Body of pancreas (tissue), 4 donors: ENCODE results near the gene NDUFAF7. TPM values are rescaled to one million over a fixed set of nuclear protein-coding genes. Genes with fewer than 3 reads are reported as not detected.

Source experiments
- ATAC-seq: fragments of 150-250 bp; one replicate; pipeline ENCODE4 v1.9.1; 2016
- DNase-seq, 4 donors: peaks; one replicate each; pipeline ENCODE4 v3.0.0-alpha.2; 2019
- H3K27ac ChIP-seq, 4 donors: fragments of 200-600 bp; sonication (generic); 1 replicate in 3 of 4; 2 replicates in 1 of 4; pipeline versions ENCODE4 v1.5.1 to v1.6.1; 2016 to 2019; ENCODE audit warnings: mild to moderate bottlenecking in 1 of 4, mixed read lengths in 1 of 4, moderate library complexity in 1 of 4
- H3K27me3 ChIP-seq, 2 donors: fragments of 200-600 bp; sonication (generic); one replicate each; pipeline ENCODE4 v1.6.0; 2016; ENCODE audit warnings: mild to moderate bottlenecking in 1 of 2
- H3K36me3 ChIP-seq, 2 donors: fragments of 200-600 bp; sonication (generic); replicated peaks in 1 of 2; 2 replicates each; pipeline ENCODE4 v1.5.1; 2016; ENCODE audit warnings: low read depth in 2 of 2; ENCODE audit not compliant: insufficient read depth in 1 of 2
- H3K4me1 ChIP-seq: fragments of 200-600 bp; sonication (generic); one replicate; pipeline ENCODE4 v1.6.0; 2016
- H3K4me3 ChIP-seq, 2 donors: fragments of 200-600 bp; sonication (generic); 1 replicate in 1 of 2; 2 replicates in 1 of 2; pipeline ENCODE4 v1.5.1; 2016 to 2019
- H3K9me3 ChIP-seq, 3 donors: fragments of 200-600 bp; sonication (generic); 1 replicate in 2 of 3; 2 replicates in 1 of 3; pipeline ENCODE4 v1.5.1; 2016
- CTCF ChIP-seq, 7 experiments: fragments of 450-650 bp in 4 of 7; fragments of 200-600 bp in 3 of 7; sonication (generic) in 3 of 7; IDR thresholded peaks; one replicate each; pipeline ENCODE4 v1.5.1; 2016 to 2019; ENCODE audit warnings: antibody characterized with exemption in 7 of 7
- POLR2A ChIP-seq, 3 donors: fragments of 450-650 bp; IDR thresholded peaks; one replicate each; pipeline ENCODE4 v1.6.1; 2016; ENCODE audit warnings: antibody characterized with exemption in 3 of 3, mild to moderate bottlenecking in 2 of 3
- WGBS, 2 donors: methylation state at CpG; one replicate each; pipeline ENCODE4 v1.1.5; 2017; 5-methylcytosine and 5-hydroxymethylcytosine counted together
- intact Hi-C: fragments of 100-400 bp; cut with DNase I; formaldehyde crosslinking; loops from one replicate; pipeline ENCODE4 v1.15.1; 2023
- total RNA-seq, 2 donors: library from RNA; depleted of rRNA; stranded (reverse); fragments of >200 nt; gene quantifications; one replicate each; pipeline ENCODE4 v1.1.0, GENCODE V29; 2016

NDUFAF7 gene
- total RNA-seq, 2 donors from 2014 or later = 12.2 to 18.5 TPM

- TF ChIP-seq POLR2A (IDR thresholded peaks at IDR 0.05) (no peak), CTCF (IDR thresholded peaks at IDR 0.05) (no peak)
- H3K27me3 ChIP-seq = no peaks in the 10 kb centered on the region
- no peaks in the 10 kb centered on the region for H3K4me1 ChIP-seq
- no peaks in the 10 kb centered on the region for H3K9me3 ChIP-seq
- H3K36me3 ChIP-seq = peaks cover 8 to 10% of the 10 kb centered on the region in 2 donors
- no peak overlapping the region for H3K4me3 ChIP-seq
- 71 to 76% methylated on average over 6 of the region's 6 CpGs for WGBS, 2 donors
- H3K27ac ChIP-seq = no peak overlapping the region
- DNase-seq (no peak), ATAC-seq (no peak)
- intact Hi-C loops = no loop called here
Observed at GRCh38 chr2:37274359-37274965, 43.0 kb downstream of the NDUFAF7 start.

GRCh38 chr2:37276291-37276690, 44.8 kb downstream of the NDUFAF7 start:
- Histone ChIP-seq H3K4me1 (no peaks in the 10 kb centered on the region), H3K4me3 (no peak overlapping the region), H3K27me3 (no peaks in the 10 kb centered on the region), H3K36me3 (peaks cover 5 to 13% of the 10 kb centered on the region in 2 donors), H3K9me3 (no peaks in the 10 kb centered on the region), H3K27ac (no peak overlapping the region)
- ATAC-seq (no peak), DNase-seq (no peak)
- no peak for TF ChIP-seq CTCF (IDR thresholded peaks at IDR 0.05)
- no peak for TF ChIP-seq POLR2A (IDR thresholded peaks at IDR 0.05)
- intact Hi-C loops = no loop called here
- WGBS, 2 donors = 74 to 76% methylated on average over 2 of the region's 2 CpGs

- H3K4me3 ChIP-seq = no peak overlapping the region
- no peak overlapping the region for H3K27ac ChIP-seq
- no peak for TF ChIP-seq POLR2A (IDR thresholded peaks at IDR 0.05)
- TF ChIP-seq CTCF (IDR thresholded peaks at IDR 0.05) = no peak
- ATAC-seq (no peak), DNase-seq (no peak)
- 81 to 86% methylated on average over 1 of the region's 1 CpG for WGBS, 2 donors
- H3K36me3 ChIP-seq = peaks cover 0 to 9% of the 10 kb centered on the region in 2 donors
- H3K9me3 ChIP-seq = no peaks in the 10 kb centered on the region
- no peaks in the 10 kb centered on the region for H3K27me3 ChIP-seq
- intact Hi-C loops = no loop called here
- H3K4me1 ChIP-seq = no peaks in the 10 kb centered on the region
Observed at GRCh38 chr2:37281916-37282315, 50.5 kb downstream of the NDUFAF7 start.

- ATAC-seq (no peak), DNase-seq (no peak)
- Histone ChIP-seq H3K36me3 (peaks cover 0 to 12% of the 10 kb centered on the region in 2 donors), H3K27ac (no peak overlapping the region), H3K4me1 (no peaks in the 10 kb centered on the region), H3K9me3 (no peaks in the 10 kb centered on the region), H3K4me3 (no peak overlapping the region), H3K27me3 (no peaks in the 10 kb centered on the region)
- intact Hi-C loops = no loop called here
- WGBS, 2 donors = 85 to 95% methylated on average over 2 of the region's 2 CpGs
- TF ChIP-seq CTCF (IDR thresholded peaks at IDR 0.05) (no peak), POLR2A (IDR thresholded peaks at IDR 0.05) (no peak)
Observed at GRCh38 chr2:37282746-37283145, 51.3 kb downstream of the NDUFAF7 start.

GRCh38 chr2:37283207-37283606, 51.7 kb downstream of the NDUFAF7 start:
- intact Hi-C loops = no loop called here
- WGBS, 2 donors = 96 to 97% methylated on average over 2 of the region's 2 CpGs

More at GRCh38 chr2:37283207-37283606, 51.7 kb downstream of the NDUFAF7 start:
- no peak for TF ChIP-seq CTCF (IDR thresholded peaks at IDR 0.05)
- no peak for TF ChIP-seq POLR2A (IDR thresholded peaks at IDR 0.05)
- H3K4me1 ChIP-seq = no peaks in the 10 kb centered on the region
- no peaks in the 10 kb centered on the region for H3K27me3 ChIP-seq
- no peak for ATAC-seq
- no peak overlapping the region for H3K4me3 ChIP-seq
- H3K9me3 ChIP-seq = no peaks in the 10 kb centered on the region
- no peak overlapping the region for H3K27ac ChIP-seq
- DNase-seq = no peak
- peaks cover 0 to 12% of the 10 kb centered on the region in 2 donors for H3K36me3 ChIP-seq
